A549 (cell line): ENCODE data around the gene GPR12. TPM values are rescaled to one million over a fixed set of nuclear protein-coding genes. Genes with fewer than 3 reads are reported as not detected.

Experiments
- ATAC-seq, 2 experiments: fragments of 200-7000 bp in 1 of 2; fragments of >200 bp in 1 of 2; cut with Nextera tagmentation in 1 of 2; cut with Tn5 transposase in 1 of 2; 3 replicates each; pipeline versions ENCODE4 v1.8.0 to v1.9.1; 2018 to 2020; ENCODE audit warnings: mild to moderate bottlenecking in 1 of 2, moderate library complexity in 1 of 2
- CTCF ChIA-PET: fragments of 300-600 bp; sonication (Branson Sonifier 250); formaldehyde crosslinking; extraction: SDS; loops from one replicate; lab custom pipeline; 2021; ENCODE audit warnings: antibody characterized with exemption, inconsistent platforms; lab: Yijun Ruan, JAX
- POLR2A ChIA-PET: fragments of 350-600 bp; formaldehyde crosslinking; extraction: SDS; loops from one replicate; lab custom pipeline; 2021; ENCODE audit warnings: antibody characterized with exemption, inconsistent platforms; lab: Yijun Ruan, JAX
- DNase-seq, 2 experiments: peaks; one replicate each; pipeline versions ENCODE4 v3.0.0 to v3.0.0-alpha.2; 2011 to 2016; ENCODE audit warnings: low read depth in 1 of 2, low spot score in 1 of 2
- FAIRE-seq: peaks from 2 replicates; lab custom pipeline; 2011; peaks lifted over from hg19 to GRCh38; lab: Jason Lieb, UNC
- H3K27ac ChIP-seq, 2 experiments: fragments of >200 bp; sonication (Bioruptor Twin); formaldehyde crosslinking; 3 replicates each; pipeline ENCODE4 v1.5.1; 2016 to 2017
- H3K4me1 ChIP-seq: fragments of >200 bp; sonication (Bioruptor Twin); formaldehyde crosslinking; 3 replicates; pipeline ENCODE4 v1.6.1; 2016
- H3K4me2 ChIP-seq: fragments of >200 bp; sonication (Bioruptor Twin); formaldehyde crosslinking; 3 replicates; pipeline ENCODE4 v1.6.1; 2016
- H3K4me3 ChIP-seq: fragments of >200 bp; sonication (Bioruptor Twin); formaldehyde crosslinking; 3 replicates; pipeline ENCODE4 v1.5.1; 2016
- H3K9me3 ChIP-seq: fragments of >200 bp; sonication (Bioruptor Twin); formaldehyde crosslinking; 3 replicates; pipeline ENCODE4 v1.6.1; 2016
- BHLHE40 ChIP-seq: IDR thresholded peaks from 2 replicates; pipeline ENCODE4 v1.6.1; 2012; ENCODE audit warnings: low read depth, low read length, inconsistent platforms
- CTCF ChIP-seq: fragments of >200 bp; sonication (Bioruptor Twin); formaldehyde crosslinking; IDR thresholded peaks from 3 replicates; pipeline ENCODE4 v1.5.1; 2016
- EHF ChIP-seq: fragments of 250-450 bp; sonication (Bioruptor Pico); IDR thresholded peaks from 2 replicates; pipeline ENCODE4 v1.5.0; 2020; ENCODE audit warnings: mild to moderate bottlenecking
- FOSL2 ChIP-seq, 2 experiments: fragments of 450-650 bp in 1 of 2; fragments of >200 bp in 1 of 2; sonication (Bioruptor Twin) in 1 of 2; formaldehyde crosslinking; IDR thresholded peaks; 2 replicates each; pipeline versions ENCODE4 v1.5.0 to v1.6.1; 2016 to 2020; ENCODE audit warnings: mild to moderate bottlenecking in 1 of 2, moderate library complexity in 1 of 2
- GATA3 ChIP-seq: IDR thresholded peaks from 2 replicates; pipeline ENCODE4 v1.6.1; 2012; ENCODE audit warnings: borderline replicate concordance
- HOXA7 ChIP-seq: fragments of 250-450 bp; sonication (Bioruptor Pico); IDR thresholded peaks from 2 replicates; pipeline ENCODE4 v1.5.0; 2020; ENCODE audit warnings: mild to moderate bottlenecking, moderate library complexity
- HOXB13 ChIP-seq: fragments of 250-450 bp; sonication (Bioruptor Pico); IDR thresholded peaks from 2 replicates; pipeline ENCODE4 v1.5.0; 2020; ENCODE audit warnings: low read depth, mild to moderate bottlenecking, moderate library complexity
- JUNB ChIP-seq: fragments of >200 bp; sonication (Bioruptor Twin); formaldehyde crosslinking; IDR thresholded peaks from 2 replicates; pipeline ENCODE4 v1.6.1; 2016
- KDM5A ChIP-seq: fragments of 200-600 bp; sonication (generic); IDR thresholded peaks from 2 replicates; pipeline ENCODE4 v1.6.1; 2016; ENCODE audit warnings: antibody characterized with exemption, mild to moderate bottlenecking
- MAFK ChIP-seq: fragments of 450-650 bp; IDR thresholded peaks from 2 replicates; pipeline ENCODE4 v1.6.1; 2014; ENCODE audit not compliant: partially characterized antibody
- MAX ChIP-seq: IDR thresholded peaks from 2 replicates; pipeline ENCODE4 v1.6.1; 2012
- NFE2L2 ChIP-seq: fragments of 150-350 bp; conservative IDR thresholded peaks from 2 replicates; pipeline ENCODE4 v1.6.1; 2014; ENCODE audit warnings: low read length
- PHF8 ChIP-seq: fragments of 200-600 bp; sonication (generic); IDR thresholded peaks from 2 replicates; pipeline ENCODE4 v1.6.1; 2016; ENCODE audit warnings: low read depth, mild to moderate bottlenecking, antibody characterized with exemption, moderate library complexity, borderline replicate concordance
- POLR2AphosphoS2 ChIP-seq: conservative IDR thresholded peaks from 2 replicates; pipeline ENCODE4 v1.6.1; 2012; ENCODE audit warnings: low read length, improper control_type of control experiment, inconsistent platforms
- RARB ChIP-seq: fragments of 250-450 bp; sonication (Bioruptor Pico); IDR thresholded peaks from 2 replicates; pipeline ENCODE4 v1.8.0; 2021; ENCODE audit warnings: mild to moderate bottlenecking, moderate library complexity
- RNF2 ChIP-seq: fragments of 200-600 bp; sonication (generic); IDR thresholded peaks from 2 replicates; pipeline ENCODE4 v1.6.1; 2016; ENCODE audit warnings: low read depth, mild to moderate bottlenecking, antibody characterized with exemption, moderate library complexity, borderline replicate concordance
- SMC3 ChIP-seq: fragments of >200 bp; sonication (Bioruptor Twin); formaldehyde crosslinking; IDR thresholded peaks from 3 replicates; pipeline ENCODE4 v1.6.1; 2018; ENCODE audit warnings: inconsistent platforms
- TP53 ChIP-seq: fragments of 250-450 bp; sonication (Bioruptor Pico); IDR thresholded peaks from 2 replicates; pipeline ENCODE4 v1.5.0; 2021; ENCODE audit warnings: mild to moderate bottlenecking, moderate library complexity
- ZC3H11A ChIP-seq: fragments of 450-650 bp; IDR thresholded peaks from 2 replicates; pipeline ENCODE4 v1.6.1; 2014; ENCODE audit warnings: antibody characterized with exemption, mild to moderate bottlenecking
- ZNF302 ChIP-seq: fragments of 250-450 bp; sonication (Bioruptor Pico); IDR thresholded peaks from 2 replicates; pipeline ENCODE4 v1.9.0; 2021; ENCODE audit warnings: inconsistent platforms, mild to moderate bottlenecking, moderate library complexity
- WGBS: methylation state at CpG from one replicate; pipeline ENCODE4 v1.1.6; 2017; ENCODE audit errors: missing lambda C conversion rate; 5-methylcytosine and 5-hydroxymethylcytosine counted together
- polyA plus RNA-seq, 4 experiments: library from polyadenylated mRNA; depleted of rRNA in 3 of 4; stranded (reverse); fragments of >200 nt; fragmentation: RNase III in 1 of 4; extraction: RNeasy Plus Mini Kit Qiagen cat#74134 plus additional on column Dnase treatment in 1 of 4; gene quantifications; 2 replicates in 3 of 4; 3 replicates in 1 of 4; pipeline ENCODE4 v1.2.3, GENCODE V29; 2011 to 2017
- TF ChIP-seq, protein P1 (sequence below): fragments of 250-450 bp; sonication (Bioruptor Pico); IDR thresholded peaks from 2 replicates; pipeline ENCODE4 v1.5.0; 2021; ENCODE audit warnings: mild to moderate bottlenecking, moderate library complexity, borderline replicate concordance
- TF ChIP-seq, protein P2 (sequence below): fragments of 450-650 bp; IDR thresholded peaks from 2 replicates; pipeline ENCODE4 v1.6.1; 2014; ENCODE audit warnings: antibody characterized with exemption
- TF ChIP-seq, protein P3 (sequence below): fragments of >200 bp; sonication (Bioruptor Twin); formaldehyde crosslinking; IDR thresholded peaks from 2 replicates; pipeline ENCODE4 v1.6.1; 2016
- TF ChIP-seq, protein P4 (sequence below): fragments of 250-450 bp; sonication (Bioruptor Pico); IDR thresholded peaks from 2 replicates; pipeline ENCODE4 v1.5.0; 2020; ENCODE audit warnings: low read depth, mild to moderate bottlenecking, moderate library complexity

GPR12 gene
- polyA plus RNA-seq, 2 of the 4 experiments (the other 2 are of a cell fraction) = not detected

- WGBS = 57% methylated on average over 3 of the region's 3 CpGs
- POLR2A ChIA-PET = no interaction called here
Observed at GRCh38 chr13:26787961-26788360, 27.4 kb upstream of the GPR12 start.

DNA sequence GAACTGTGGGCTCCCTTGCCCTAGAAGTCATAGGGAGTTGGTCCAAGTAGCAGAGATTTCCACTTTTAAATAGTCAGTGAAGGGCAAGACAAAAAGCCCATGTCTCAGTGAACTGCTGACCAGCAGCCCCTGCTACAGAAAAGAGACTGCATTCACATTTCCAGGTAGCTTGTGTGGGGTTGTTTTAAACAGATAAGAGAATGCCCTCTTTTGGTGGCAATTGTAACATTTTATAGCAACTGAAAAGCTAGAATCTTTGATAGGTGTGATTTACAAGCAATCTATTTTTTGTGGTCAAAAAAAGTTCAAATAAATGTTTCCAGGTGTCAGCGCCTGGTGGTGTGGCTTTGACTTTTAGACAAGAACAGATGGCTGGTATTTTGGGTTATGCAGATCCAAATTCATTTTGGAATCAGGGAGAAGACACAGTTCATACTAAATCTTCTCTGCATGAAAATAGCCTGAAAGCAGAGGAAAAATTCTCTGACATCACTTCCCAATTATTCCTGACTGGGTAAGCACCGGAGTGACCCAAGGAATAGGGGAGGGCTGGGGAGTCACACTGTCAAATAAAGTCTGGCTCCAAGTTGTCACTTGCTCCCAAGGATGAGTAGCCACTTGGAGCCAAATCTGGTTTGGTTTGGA, 26.2 kb upstream of the GPR12 start:
- 12% methylated on average over 2 of the region's 2 CpGs for WGBS
- Histone ChIP-seq H3K4me2 (no peak overlapping the region), H3K27ac (no peak overlapping the region), H3K4me3 (no peak overlapping the region), H3K4me1 (no peaks in the 10 kb centered on the region), H3K9me3 (no peaks in the 10 kb centered on the region)
- TF ChIP-seq RNF2 = no peak
- no peak for TF ChIP-seq KDM5A
- TF ChIP-seq FOSL2 (IDR thresholded peaks at IDR 0.05) = no peak
- TF ChIP-seq FOSL2 (CRISPR knock-in tag; IDR thresholded peaks at IDR 0.05) = no peak
- TF ChIP-seq, protein P1, sequence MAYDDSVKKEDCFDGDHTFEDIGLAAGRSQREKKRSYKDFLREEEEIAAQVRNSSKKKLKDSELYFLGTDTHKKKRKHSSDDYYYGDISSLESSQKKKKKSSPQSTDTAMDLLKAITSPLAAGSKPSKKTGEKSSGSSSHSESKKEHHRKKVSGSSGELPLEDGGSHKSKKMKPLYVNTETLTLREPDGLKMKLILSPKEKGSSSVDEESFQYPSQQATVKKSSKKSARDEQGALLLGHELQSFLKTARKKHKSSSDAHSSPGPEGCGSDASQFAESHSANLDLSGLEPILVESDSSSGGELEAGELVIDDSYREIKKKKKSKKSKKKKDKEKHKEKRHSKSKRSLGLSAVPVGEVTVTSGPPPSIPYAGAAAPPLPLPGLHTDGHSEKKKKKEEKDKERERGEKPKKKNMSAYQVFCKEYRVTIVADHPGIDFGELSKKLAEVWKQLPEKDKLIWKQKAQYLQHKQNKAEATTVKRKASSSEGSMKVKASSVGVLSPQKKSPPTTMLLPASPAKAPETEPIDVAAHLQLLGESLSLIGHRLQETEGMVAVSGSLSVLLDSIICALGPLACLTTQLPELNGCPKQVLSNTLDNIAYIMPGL (CRISPR knock-in tag) = no peak
- no peak for TF ChIP-seq CTCF
- ChIA-PET POLR2A (no interaction called here), CTCF (no interaction called here)
- ATAC-seq (no peak), DNase-seq (no peak), FAIRE-seq (no peak)

More at GRCh38 chr13:26787961-26788360, 27.4 kb upstream of the GPR12 start:
- no peak for FAIRE-seq
- CTCF ChIA-PET = no interaction called here
- no peak overlapping the region for H3K4me3 ChIP-seq
- ATAC-seq = no peak
- H3K9me3 ChIP-seq = no peaks in the 10 kb centered on the region
- DNase-seq = no peak
- H3K4me2 ChIP-seq = no peak overlapping the region
- no peaks in the 10 kb centered on the region for H3K4me1 ChIP-seq
- no peak overlapping the region for H3K27ac ChIP-seq
- TF ChIP-seq SMC3 (no peak), HOXA7 (CRISPR knock-in tag) (no peak), POLR2AphosphoS2 (no peak)

DNA sequence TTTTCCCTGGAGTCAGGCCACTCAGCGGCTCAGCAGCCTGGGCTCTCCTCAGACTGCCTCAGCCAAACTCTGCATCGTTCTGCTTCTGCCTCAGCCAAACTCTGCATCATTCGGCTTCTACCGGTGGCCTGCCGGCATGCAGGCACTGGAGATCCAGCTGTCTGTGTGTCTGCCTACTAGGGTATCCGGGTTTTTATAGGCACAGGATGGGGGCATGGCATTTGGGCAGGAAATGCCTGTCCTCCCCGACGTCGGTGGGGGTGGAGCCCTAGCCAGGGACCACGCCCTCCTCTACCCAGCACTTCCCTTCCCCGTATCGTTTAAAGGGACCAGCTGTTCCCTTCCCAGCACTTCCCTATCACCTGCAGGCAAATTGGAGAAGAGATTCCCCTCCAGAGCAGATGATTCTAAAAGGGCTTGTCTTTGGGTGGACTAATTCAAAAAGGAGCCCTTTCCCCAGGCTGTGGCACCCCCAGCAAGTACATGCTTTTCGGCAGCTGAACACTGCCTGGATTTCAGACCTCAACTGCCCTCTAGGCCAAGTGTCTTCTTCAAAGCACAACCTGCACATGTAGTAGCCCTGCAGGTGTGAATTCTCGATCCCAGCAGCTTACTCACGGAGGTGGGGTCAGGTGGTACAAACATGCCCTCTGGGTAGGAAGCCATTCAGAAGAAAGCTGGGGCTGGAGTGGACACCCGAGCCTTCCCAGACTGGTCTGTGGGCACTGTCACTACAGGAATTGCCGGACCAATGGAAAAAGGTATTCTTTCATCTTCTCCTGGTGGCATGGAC, 25.4 kb upstream of the GPR12 start:
- ChIA-PET POLR2A (no interaction called here), CTCF (no interaction called here)
- ATAC-seq (no peak), DNase-seq (no peak), FAIRE-seq (no peak)
- WGBS = 28% methylated on average over 11 of the region's 17 CpGs
- 0 out of 3 replicates have a peak overlapping the region, but pooled peaks have one; percentile 17 for H3K4me2 ChIP-seq
- no peaks in the 10 kb centered on the region for H3K4me1 ChIP-seq
- no peak overlapping the region for H3K27ac ChIP-seq
- no peak overlapping the region for H3K4me3 ChIP-seq
- TF ChIP-seq TP53 = no peak
- TF ChIP-seq, protein P2, sequence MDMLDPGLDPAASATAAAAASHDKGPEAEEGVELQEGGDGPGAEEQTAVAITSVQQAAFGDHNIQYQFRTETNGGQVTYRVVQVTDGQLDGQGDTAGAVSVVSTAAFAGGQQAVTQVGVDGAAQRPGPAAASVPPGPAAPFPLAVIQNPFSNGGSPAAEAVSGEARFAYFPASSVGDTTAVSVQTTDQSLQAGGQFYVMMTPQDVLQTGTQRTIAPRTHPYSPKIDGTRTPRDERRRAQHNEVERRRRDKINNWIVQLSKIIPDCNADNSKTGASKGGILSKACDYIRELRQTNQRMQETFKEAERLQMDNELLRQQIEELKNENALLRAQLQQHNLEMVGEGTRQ = no peak
- TF ChIP-seq POLR2AphosphoS2 = no peak
- no peak for TF ChIP-seq ZC3H11A
- TF ChIP-seq HOXB13 (CRISPR knock-in tag) = no peak
- no peak for TF ChIP-seq MAFK
- TF ChIP-seq, protein P3, sequence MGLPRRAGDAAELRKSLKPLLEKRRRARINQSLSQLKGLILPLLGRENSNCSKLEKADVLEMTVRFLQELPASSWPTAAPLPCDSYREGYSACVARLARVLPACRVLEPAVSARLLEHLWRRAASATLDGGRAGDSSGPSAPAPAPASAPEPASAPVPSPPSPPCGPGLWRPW = no peak
- no peak for TF ChIP-seq MAX
- no peak for TF ChIP-seq ZNF302
- TF ChIP-seq GATA3 = no peak
- no peak for TF ChIP-seq NFE2L2
- no peak for TF ChIP-seq EHF (CRISPR knock-in tag)
- no peak for TF ChIP-seq RARB (CRISPR knock-in tag)
- TF ChIP-seq JUNB = no peak
- TF ChIP-seq, protein P4, sequence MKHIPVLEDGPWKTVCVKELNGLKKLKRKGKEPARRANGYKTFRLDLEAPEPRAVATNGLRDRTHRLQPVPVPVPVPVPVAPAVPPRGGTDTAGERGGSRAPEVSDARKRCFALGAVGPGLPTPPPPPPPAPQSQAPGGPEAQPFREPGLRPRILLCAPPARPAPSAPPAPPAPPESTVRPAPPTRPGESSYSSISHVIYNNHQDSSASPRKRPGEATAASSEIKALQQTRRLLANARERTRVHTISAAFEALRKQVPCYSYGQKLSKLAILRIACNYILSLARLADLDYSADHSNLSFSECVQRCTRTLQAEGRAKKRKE (CRISPR knock-in tag) = no peak
- no peak for TF ChIP-seq PHF8
- TF ChIP-seq BHLHE40 = no peak
- no peaks in the 10 kb centered on the region for H3K9me3 ChIP-seq
